ENCODE data around the gene SERPINB6. TPM values are rescaled to one million over a fixed set of nuclear protein-coding genes. Genes with fewer than 3 reads are reported as not detected.

SERPINB6 gene
- polyA plus RNA-seq, 3 donors: 117 to 208 (median 200) TPM

- H3K4me1 Mint-ChIP-seq: peaks cover 51% of the 10 kb centered on the region
- peaks cover 22% of the 10 kb centered on the region for H3K79me2 ChIP-seq (ENCODE audit: insufficient read depth, low read length)
- 97% methylated on average over 6 of the region's 6 CpGs for WGBS (ENCODE audit: insufficient coverage)
These were observed 71.8 kb downstream of the SERPINB6 start for GRCh38 chr6:2899596-2899995.

More at GRCh38 chr6:2899596-2899995, 71.8 kb downstream of the SERPINB6 start:
- Mint-ChIP-seq H3K4me3 (no peak overlapping the region), H3K27ac (peak overlapping the region in 2 of 7 donors; percentile 33 to 46), H3K36me3 (peaks cover 64 to 72% of the 10 kb centered on the region in 2 donors), H3K27me3 (ENCODE audit: low read depth in 3 of 3) (peaks cover 2 to 20% (median 9%) of the 10 kb centered on the region in 3 donors), H3K9me3 (peaks cover 0 to 5% (median 0%) of the 10 kb centered on the region in 7 donors)
- Histone ChIP-seq H3K27me3 (ENCODE audit: control insufficient read depth in 2 of 2, insufficient read depth in 2 of 2, low read length in 2 of 2) (no peaks in the 10 kb centered on the region), H3K4me3 (replicated peaks in 1 of 3; ENCODE audit: low read depth in 2 of 3, low read length in 3 of 3) (no peak overlapping the region), H3K4me1 (ENCODE audit: control insufficient read depth in 1 of 2, insufficient read depth in 2 of 2, low read length in 2 of 2) (peaks cover 43 to 58% of the 10 kb centered on the region in 2 donors), H3K27ac (ENCODE audit: low read depth in 1 of 2, low read length in 2 of 2) (no peak overlapping the region), H3K9me3 (replicated peaks in 1 of 2; ENCODE audit: control insufficient read depth in 1 of 2, insufficient read depth in 1 of 2, low read length in 2 of 2) (no peaks in the 10 kb centered on the region), H3K9ac (ENCODE audit: insufficient read depth, low read length, poor library complexity, severe bottlenecking) (no peak overlapping the region), H2AFZ (ENCODE audit: insufficient read depth, low read depth, low read length, poor library complexity, severe bottlenecking) (no peak overlapping the region), H3K4me2 (replicated peaks; ENCODE audit: extremely low read depth, low read length, poor library complexity, severe bottlenecking) (no peak overlapping the region), H3K36me3 (replicated peaks in 1 of 2; ENCODE audit: control insufficient read depth in 1 of 2, insufficient read depth in 2 of 2, low read length in 2 of 2) (peaks cover 45 to 56% of the 10 kb centered on the region in 2 donors), H4K20me1 (ENCODE audit: insufficient read depth, low read length) (peaks cover 72% of the 10 kb centered on the region)
- intact Hi-C loops (cut with micrococcal nuclease): loop anchor here in 1 of 2 donors (10.0 kb wide), 1 partner anchor 55 kb away; the partner anchor contains the start of gene SERPINB1
- DNase-seq: no peak
- no peak for TF ChIP-seq CTCF (IDR thresholded peaks at IDR 0.05)

Other genes starting within 250 kb of the SERPINB6 start
- gene MYLK4, start 220.6 kb downstream of the SERPINB6 start, polyA plus RNA-seq: under 1 TPM; 0.04 to 0.45 (median 0.08) TPM
- gene WRNIP1, start 206.2 kb downstream of the SERPINB6 start, polyA plus RNA-seq: 10 to 100 TPM; 17.5 to 25.8 (median 17.8) TPM
- 100 to 1,000 TPM; 126 to 307 (median 306) TPM for gene SERPINB1, start 129.7 kb downstream of the SERPINB6 start, polyA plus RNA-seq
- 10 to 100 TPM; 34.3 to 77.7 (median 43.4) TPM for gene SERPINB9, start 68.3 kb downstream of the SERPINB6 start, polyA plus RNA-seq
- 100 to 1,000 TPM in 2 of 3 donors, 10 to 100 TPM in 1; 30.0 to 281 (median 146) TPM for gene NQO2, start 28.3 kb upstream of the SERPINB6 start, polyA plus RNA-seq
- 1 to 10 TPM; 6.0 to 9.6 (median 9.6) TPM for gene RIPK1, start 96.9 kb upstream of the SERPINB6 start, polyA plus RNA-seq
- 1 to 10 TPM; 4.6 to 7.8 (median 5.9) TPM for gene BPHL, start 147.1 kb upstream of the SERPINB6 start, polyA plus RNA-seq
- gene TUBB2A, start 186.0 kb upstream of the SERPINB6 start, polyA plus RNA-seq: 10 to 100 TPM in 1 of 3 donors, 1 to 10 TPM in 2; 2.4 to 74.3 (median 4.2) TPM

Data from CD14-positive monocyte (primary cell).